Keratinocyte (primary cell): ENCODE results near the gene IRF7.

Source experiments
- CTCF ChIP-seq, 3 experiments: IDR thresholded peaks in 1 of 3; conservative IDR thresholded peaks in 1 of 3; optimal IDR thresholded peaks in 1 of 3; 2 replicates in 2 of 3; 3 replicates in 1 of 3; pipeline versions ENCODE3 to v1.5.1; 2011; ENCODE audit warnings: low read length in 3 of 3, mild to moderate bottlenecking in 3 of 3, moderate library complexity in 2 of 3, control low read depth in 1 of 3, inconsistent platforms in 1 of 3; ENCODE audit not compliant: insufficient read depth in 2 of 3; ENCODE audit errors: extremely low read depth in 1 of 3
- EZH2 ChIP-seq: IDR thresholded peaks from one replicate; pipeline ENCODE4 v1.6.1; 2012; ENCODE audit warnings: inconsistent platforms, mild to moderate bottlenecking, low read length, moderate library complexity

- no peak for TF ChIP-seq CTCF (optimal IDR thresholded peaks at IDR 0.05 in 1 of 3, IDR thresholded peaks at IDR 0.05 in 1 of 3, conservative IDR thresholded peaks at IDR 0.05 in 1 of 3; ENCODE audit: extremely low read depth in 1 of 3, insufficient read depth in 2 of 3, low read length in 3 of 3)
- TF ChIP-seq EZH2, result no peak
These were observed 7.7 kb upstream of the IRF7 start for GRCh38 chr11:623349-623869.
